Left lung (tissue), 10 donors: ENCODE measurements around the gene HDAC4. TPM values are rescaled to one million over a fixed set of nuclear protein-coding genes. Genes with fewer than 3 reads are reported as not detected.

ENCODE experiments used
- ATAC-seq: fragments of 200-7000 bp; cut with Tn5 transposase; one replicate; pipeline ENCODE4 v1.9.1; 2020; ENCODE audit warnings: moderate library complexity
- DNase-seq, 4 donors: peaks; one replicate each; pipeline ENCODE4 v3.0.0-alpha.2; 2013 to 2020
- H3K27ac ChIP-seq, 2 donors: fragments of 200-600 bp; sonication (generic) in 1 of 2; one replicate each; pipeline versions ENCODE4 v1.5.0 to v1.8.0; 2020 to 2021
- H3K27me3 ChIP-seq, 2 donors: fragments of 200-600 bp; sonication (generic) in 1 of 2; one replicate each; pipeline versions ENCODE4 v1.5.0 to v1.8.0; 2020 to 2021
- H3K36me3 ChIP-seq, 2 donors: fragments of 200-600 bp; sonication (generic) in 1 of 2; one replicate each; pipeline versions ENCODE4 v1.5.0 to v1.8.0; 2020 to 2021
- H3K4me1 ChIP-seq, 2 donors: fragments of 200-600 bp; one replicate each; pipeline ENCODE4 v1.8.0; 2021
- H3K4me3 ChIP-seq, 2 donors: fragments of 200-600 bp; sonication (generic) in 1 of 2; one replicate each; pipeline versions ENCODE4 v1.5.0 to v1.8.0; 2020 to 2021; ENCODE audit warnings: mild to moderate bottlenecking in 1 of 2
- H3K9me3 ChIP-seq, 2 donors: fragments of 200-600 bp; sonication (generic) in 1 of 2; one replicate each; pipeline versions ENCODE4 v1.5.0 to v1.8.0; 2020 to 2021
- intact Hi-C, 2 donors: fragments of 100-400 bp; cut with DNase I; formaldehyde crosslinking; loops; one replicate each; pipeline versions ENCODE4 v1.11.2 to v1.14.2; 2022
- polyA plus RNA-seq, 6 donors: library from polyadenylated mRNA; unstranded; fragments of 120-200 nt; gene quantifications; one replicate each; pipeline ENCODE4 v1.2.1, GENCODE V29; 2013; ENCODE audit not compliant: insufficient read length in 6 of 6
- total RNA-seq, 2 donors: library from RNA; stranded (reverse); fragmentation: NEBNext Ultra II Directional; extraction: Animal tissue kit (Norgen Biotek cat#: 25700); gene quantifications; one replicate each; pipeline ENCODE4 v1.2.1, GENCODE V29; 2021
- TF ChIP-seq, protein P1 (sequence below), 2 donors: fragments of 200-600 bp; sonication (generic) in 1 of 2; IDR thresholded peaks; one replicate each; pipeline versions ENCODE4 v1.5.0 to v1.8.0; 2021; ENCODE audit warnings: antibody characterized with exemption in 2 of 2
- donor health status: DM: no; HTN: yes; CAD: no.
- donor health status: DM: no; HTN: no; CAD: no.

The HDAC4 gene
- total and polyA plus RNA-seq, 8 donors: 9.9 to 36.8 (median 12.8) TPM

DNA sequence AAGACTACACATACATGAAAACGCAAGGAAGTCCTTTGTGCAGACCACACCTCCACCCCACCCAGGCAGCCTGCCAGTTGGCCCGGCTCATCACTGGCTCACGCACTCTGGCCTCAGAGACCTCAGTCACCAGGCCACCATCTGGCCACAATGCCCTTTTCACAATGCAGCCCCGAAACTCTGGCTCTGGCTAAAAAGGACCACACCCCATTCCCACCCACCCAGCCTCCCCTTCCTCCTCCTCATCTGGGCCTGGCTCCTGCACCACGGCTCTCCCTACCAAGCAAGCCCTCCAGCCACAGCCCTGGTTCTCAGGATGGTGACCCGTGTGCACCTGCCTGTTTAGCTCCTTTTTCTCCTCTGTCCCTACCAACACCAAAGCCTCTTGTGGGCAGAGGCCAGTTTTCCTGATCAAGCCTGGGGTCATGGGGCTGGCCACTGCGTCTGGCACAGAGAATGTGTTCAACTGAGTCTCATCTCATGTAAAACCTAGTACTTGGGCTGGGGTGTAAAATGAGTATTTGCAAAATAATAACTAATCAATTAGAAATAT is 7.4 kb downstream of the HDAC4 start:
- TF ChIP-seq, protein P1, sequence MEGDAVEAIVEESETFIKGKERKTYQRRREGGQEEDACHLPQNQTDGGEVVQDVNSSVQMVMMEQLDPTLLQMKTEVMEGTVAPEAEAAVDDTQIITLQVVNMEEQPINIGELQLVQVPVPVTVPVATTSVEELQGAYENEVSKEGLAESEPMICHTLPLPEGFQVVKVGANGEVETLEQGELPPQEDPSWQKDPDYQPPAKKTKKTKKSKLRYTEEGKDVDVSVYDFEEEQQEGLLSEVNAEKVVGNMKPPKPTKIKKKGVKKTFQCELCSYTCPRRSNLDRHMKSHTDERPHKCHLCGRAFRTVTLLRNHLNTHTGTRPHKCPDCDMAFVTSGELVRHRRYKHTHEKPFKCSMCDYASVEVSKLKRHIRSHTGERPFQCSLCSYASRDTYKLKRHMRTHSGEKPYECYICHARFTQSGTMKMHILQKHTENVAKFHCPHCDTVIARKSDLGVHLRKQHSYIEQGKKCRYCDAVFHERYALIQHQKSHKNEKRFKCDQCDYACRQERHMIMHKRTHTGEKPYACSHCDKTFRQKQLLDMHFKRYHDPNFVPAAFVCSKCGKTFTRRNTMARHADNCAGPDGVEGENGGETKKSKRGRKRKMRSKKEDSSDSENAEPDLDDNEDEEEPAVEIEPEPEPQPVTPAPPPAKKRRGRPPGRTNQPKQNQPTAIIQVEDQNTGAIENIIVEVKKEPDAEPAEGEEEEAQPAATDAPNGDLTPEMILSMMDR (IDR thresholded peaks at IDR 0.05): no peak
- Histone ChIP-seq H3K27me3 (no peaks in the 10 kb centered on the region), H3K9me3 (no peaks in the 10 kb centered on the region), H3K4me3 (no peak overlapping the region), H3K36me3 (peaks cover 0 to 12% of the 10 kb centered on the region in 2 donors), H3K27ac (no peak overlapping the region), H3K4me1 (peaks cover 3 to 38% of the 10 kb centered on the region in 2 donors)
- intact Hi-C loops: no loop called here
- ATAC-seq (no peak), DNase-seq (peak in 1 of 4 donors; percentile 73)

DNA sequence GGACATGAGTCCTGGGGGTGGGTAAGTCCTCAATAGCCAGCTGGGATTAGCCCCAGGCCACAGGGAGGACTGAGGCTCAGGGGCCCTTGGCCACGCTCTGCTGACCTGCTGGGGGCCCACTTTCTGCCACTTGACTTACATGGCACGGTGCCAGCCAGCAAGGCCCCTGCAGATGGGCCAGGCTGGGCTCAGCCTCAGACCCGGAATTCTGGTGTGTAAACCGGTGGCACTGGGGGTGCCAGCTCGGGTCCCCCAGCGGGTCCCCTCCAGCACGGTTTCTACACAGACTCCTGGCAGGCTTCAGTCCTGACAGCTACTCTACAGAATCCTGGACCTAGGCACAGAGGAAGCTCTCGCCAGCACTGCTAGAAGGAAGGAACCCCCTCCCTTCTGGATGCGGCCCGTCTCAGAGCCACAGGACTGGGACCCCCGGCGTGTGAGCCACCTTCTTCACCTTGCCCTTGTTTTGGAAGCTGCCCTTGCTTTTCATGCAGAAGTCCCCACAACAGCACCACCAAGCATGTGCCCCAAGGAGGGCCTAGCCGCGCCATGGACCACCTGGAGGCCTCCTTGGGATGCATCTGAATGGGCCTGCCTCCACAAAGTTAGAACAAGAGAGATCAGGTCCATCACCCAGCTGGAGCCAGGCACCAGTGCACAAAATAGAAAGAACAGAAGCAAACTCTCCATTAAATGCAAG is 8.0 kb downstream of the HDAC4 start:
- no peak overlapping the region for H3K4me3 ChIP-seq
- no peaks in the 10 kb centered on the region for H3K27me3 ChIP-seq
- ATAC-seq (no peak), DNase-seq (peak in 1 of 4 donors; percentile 37)
- no peaks in the 10 kb centered on the region for H3K9me3 ChIP-seq
- intact Hi-C loops: no loop called here
- H3K36me3 ChIP-seq: peaks cover 0 to 18% of the 10 kb centered on the region in 2 donors
- TF ChIP-seq, protein P1 (IDR thresholded peaks at IDR 0.05): no peak
- H3K27ac ChIP-seq: no peak overlapping the region
- peaks cover 3 to 32% of the 10 kb centered on the region in 2 donors for H3K4me1 ChIP-seq

DNA sequence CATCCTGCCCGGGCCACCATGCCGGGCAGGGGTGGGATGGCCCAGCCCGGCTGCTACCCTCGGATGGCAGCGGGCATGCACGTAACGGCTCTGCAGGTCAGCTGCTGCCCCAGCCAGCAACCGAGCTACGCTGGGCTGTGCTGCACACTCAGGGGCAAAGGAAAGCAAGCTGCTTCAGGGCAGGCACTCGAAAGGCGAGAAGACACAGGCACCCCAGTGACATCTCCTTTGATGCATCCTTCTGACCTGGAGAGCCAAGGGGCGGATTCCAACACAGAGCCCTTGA is 8.8 kb downstream of the HDAC4 start:
- ATAC-seq: no peak
- Histone ChIP-seq H3K27ac (no peak overlapping the region), H3K36me3 (peaks cover 0 to 20% of the 10 kb centered on the region in 2 donors), H3K4me1 (peaks cover 3 to 24% of the 10 kb centered on the region in 2 donors), H3K9me3 (no peaks in the 10 kb centered on the region), H3K27me3 (no peaks in the 10 kb centered on the region), H3K4me3 (no peak overlapping the region)
- TF ChIP-seq, protein P1 (IDR thresholded peaks at IDR 0.05): no peak
- intact Hi-C loops: no loop called here
- peak in 1 of 4 donors; percentile 60 for DNase-seq

DNA sequence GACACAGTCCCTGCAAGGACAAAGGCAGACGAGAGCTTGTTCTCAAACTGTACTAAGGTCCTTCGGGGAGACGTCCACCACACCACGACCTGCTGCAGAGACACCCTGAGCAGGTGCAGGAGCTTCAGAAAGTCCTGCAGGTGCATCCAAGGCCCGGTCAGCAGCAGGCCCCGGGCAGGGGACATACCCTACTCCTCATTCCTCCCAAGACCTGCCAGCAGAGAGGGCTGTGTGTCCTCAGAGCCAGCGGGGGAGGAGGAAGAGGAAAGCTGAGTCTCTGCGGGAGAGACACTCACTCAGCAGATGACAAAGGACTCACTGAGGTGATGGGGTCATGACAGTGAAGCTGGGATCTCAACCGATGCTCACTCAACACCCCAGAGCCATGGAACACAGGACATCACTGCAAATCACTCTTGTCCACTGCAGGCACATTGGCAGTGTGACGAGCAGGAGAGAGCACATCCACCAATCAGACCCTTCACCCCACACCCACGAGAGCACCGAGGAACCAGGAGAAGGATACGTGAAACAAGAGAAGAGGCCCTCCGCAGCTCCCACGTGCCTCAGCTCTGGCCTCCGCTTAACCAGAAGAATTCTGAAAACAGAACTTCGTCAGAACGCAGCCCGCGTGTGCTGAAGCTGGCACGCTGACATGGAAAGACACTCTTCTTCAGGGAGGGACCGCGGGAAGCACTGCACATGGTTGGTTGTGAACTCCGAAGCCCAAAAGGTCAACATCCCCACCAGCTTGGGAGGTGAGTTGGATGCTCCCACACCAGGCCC is 9.3 kb downstream of the HDAC4 start:
- no peaks in the 10 kb centered on the region for H3K27me3 ChIP-seq
- H3K9me3 ChIP-seq: no peaks in the 10 kb centered on the region
- peaks cover 0 to 25% of the 10 kb centered on the region in 2 donors for H3K36me3 ChIP-seq
- intact Hi-C loops: no loop called here
- H3K4me1 ChIP-seq: peaks cover 3 to 20% of the 10 kb centered on the region in 2 donors
- DNase-seq (peak in 2 of 4 donors; percentile 4 to 47), ATAC-seq (no peak)
- no peak overlapping the region for H3K27ac ChIP-seq
- H3K4me3 ChIP-seq: no peak overlapping the region
- TF ChIP-seq, protein P1 (IDR thresholded peaks at IDR 0.05): no peak
